ENCODE results near the gene OSGEP. TPM values are rescaled to one million over a fixed set of nuclear protein-coding genes. Genes with fewer than 3 reads are reported as not detected.

The OSGEP gene
- total and polyA plus RNA-seq, 8 donors: 29.0 to 90.1 (median 79.3) TPM

- Histone ChIP-seq H3K27me3 (no peaks in the 10 kb centered on the region), H3K4me3 (no peak overlapping the region), H3K9me3 (no peaks in the 10 kb centered on the region), H3K36me3 (no peaks in the 10 kb centered on the region), H3K27ac (no peak overlapping the region), H3K4me1 (peaks cover 0 to 47% of the 10 kb centered on the region in 2 donors)
- DNase-seq (no peak), ATAC-seq (no peak)
- intact Hi-C loops (cut with DNase I): no loop called here
- TF ChIP-seq CTCF (IDR thresholded peaks at IDR 0.05): no peak
Observed at GRCh38 chr14:20492486-20492885, 37.9 kb upstream of the OSGEP start.

DNA sequence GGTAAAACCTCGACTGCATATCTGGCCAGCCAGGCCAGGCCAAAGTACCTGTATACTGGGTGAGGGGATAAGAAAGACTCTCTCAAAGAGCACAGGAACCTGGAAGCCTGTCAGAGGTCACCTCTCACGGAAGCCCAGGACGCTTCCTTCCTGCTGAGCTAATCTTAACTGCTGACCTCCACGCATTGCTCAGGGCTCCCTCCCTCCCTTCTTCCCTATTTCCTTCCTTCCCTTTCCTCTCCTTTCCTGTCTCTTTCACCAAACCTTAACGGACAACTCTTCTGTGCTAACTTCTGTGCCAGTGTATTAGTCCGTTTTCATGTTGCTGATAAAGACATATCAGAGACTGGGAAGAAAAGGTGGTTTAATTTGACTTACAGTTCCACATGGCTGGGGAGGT is 36.0 kb upstream of the OSGEP start:
- TF ChIP-seq CTCF (IDR thresholded peaks at IDR 0.05): no peak
- H3K36me3 ChIP-seq: no peaks in the 10 kb centered on the region
- DNase-seq (no peak), ATAC-seq (no peak)
- H3K27me3 ChIP-seq: no peaks in the 10 kb centered on the region
- H3K4me3 ChIP-seq: no peak overlapping the region
- H3K27ac ChIP-seq: no peak overlapping the region
- peaks cover 0 to 52% of the 10 kb centered on the region in 2 donors for H3K4me1 ChIP-seq
- H3K9me3 ChIP-seq: no peaks in the 10 kb centered on the region
- intact Hi-C loops (cut with DNase I): no loop called here

GRCh38 chr14:20489093-20489994 is 34.7 kb upstream of the OSGEP start:
- peaks cover 0 to 45% of the 10 kb centered on the region in 2 donors for H3K4me1 ChIP-seq
- H3K27ac ChIP-seq: no peak overlapping the region
- H3K4me3 ChIP-seq: no peak overlapping the region
- no peaks in the 10 kb centered on the region for H3K27me3 ChIP-seq
- intact Hi-C loops (cut with DNase I): no loop called here
- no peak for TF ChIP-seq CTCF (IDR thresholded peaks at IDR 0.05)
- ATAC-seq: peak; percentile 38
- no peak for DNase-seq
- no peaks in the 10 kb centered on the region for H3K36me3 ChIP-seq
- H3K9me3 ChIP-seq: no peaks in the 10 kb centered on the region

DNA sequence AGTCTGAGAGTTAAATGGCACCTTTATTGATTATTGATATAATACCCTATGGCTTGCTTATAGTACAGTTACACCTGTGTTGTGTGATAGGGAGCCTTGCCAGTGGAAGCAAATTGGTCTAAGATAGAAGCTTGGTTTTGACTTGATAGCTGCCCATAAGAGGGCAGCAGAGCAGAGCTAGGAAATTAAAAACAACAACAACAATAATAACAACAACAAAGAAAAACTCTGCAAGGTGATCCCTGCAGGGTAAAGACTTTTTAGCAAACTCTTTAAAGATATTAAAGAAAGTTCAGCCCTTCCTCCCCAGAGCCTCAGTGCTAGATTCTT is 32.7 kb upstream of the OSGEP start:
- Histone ChIP-seq H3K4me1 (peaks cover 0 to 32% of the 10 kb centered on the region in 2 donors), H3K27ac (no peak overlapping the region), H3K36me3 (no peaks in the 10 kb centered on the region), H3K27me3 (no peaks in the 10 kb centered on the region), H3K4me3 (no peak overlapping the region), H3K9me3 (no peaks in the 10 kb centered on the region)
- TF ChIP-seq CTCF (IDR thresholded peaks at IDR 0.05): no peak
- intact Hi-C loops (cut with DNase I): no loop called here
- ATAC-seq (no peak), DNase-seq (no peak)

GRCh38 chr14:20486684-20487395 is 32.2 kb upstream of the OSGEP start:
- Histone ChIP-seq H3K4me1 (peaks cover 0 to 32% of the 10 kb centered on the region in 2 donors), H3K36me3 (no peaks in the 10 kb centered on the region)
- intact Hi-C loops (cut with DNase I): no loop called here

More at GRCh38 chr14:20486684-20487395, 32.2 kb upstream of the OSGEP start:
- Histone ChIP-seq H3K9me3 (no peaks in the 10 kb centered on the region), H3K27ac (no peak overlapping the region), H3K4me3 (no peak overlapping the region), H3K27me3 (no peaks in the 10 kb centered on the region)
- no peak for TF ChIP-seq CTCF (IDR thresholded peaks at IDR 0.05)
- ATAC-seq (no peak), DNase-seq (no peak)
